ENCODE results near the gene PANX3. TPM values are rescaled to one million over a fixed set of nuclear protein-coding genes. Genes with fewer than 3 reads are reported as not detected.

PANX3 gene
- total and polyA plus RNA-seq, 12 donors, result not detected

DNA sequence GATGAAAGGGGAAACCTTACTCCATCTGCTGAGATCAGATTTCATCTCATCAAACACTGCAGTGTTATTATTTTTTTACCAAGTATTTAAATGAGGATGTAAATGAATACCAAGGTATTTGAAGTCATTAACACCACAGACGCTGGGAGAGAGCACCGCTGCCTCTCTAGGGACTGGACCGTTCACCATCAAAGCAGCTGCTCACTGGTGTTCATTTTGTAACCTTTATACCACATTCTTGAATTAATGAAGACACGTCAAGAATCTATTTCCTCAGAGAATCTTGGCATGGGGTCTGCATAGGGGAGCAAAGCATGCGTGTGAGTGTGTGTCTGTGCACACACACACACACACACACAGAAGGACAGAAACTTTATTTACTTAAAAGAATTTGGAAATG, 46.7 kb downstream of the PANX3 start:
- Histone ChIP-seq H3K27me3 (no peaks in the 10 kb centered on the region), H3K4me3 (no peak overlapping the region), H3K9me3 (no peaks in the 10 kb centered on the region), H3K36me3 (peaks cover 0 to 52% (median 5%) of the 10 kb centered on the region in 9 donors), H3K27ac (no peak overlapping the region), H3K4me1 (no peaks in the 10 kb centered on the region)
- intact Hi-C loops (cut with DNase I), result no loop called here
- ATAC-seq (no peak), DNase-seq (no peak)
- WGBS, 2 donors, result 84 to 86% methylated on average over 5 of the region's 5 CpGs
- TF ChIP-seq, protein P1, sequence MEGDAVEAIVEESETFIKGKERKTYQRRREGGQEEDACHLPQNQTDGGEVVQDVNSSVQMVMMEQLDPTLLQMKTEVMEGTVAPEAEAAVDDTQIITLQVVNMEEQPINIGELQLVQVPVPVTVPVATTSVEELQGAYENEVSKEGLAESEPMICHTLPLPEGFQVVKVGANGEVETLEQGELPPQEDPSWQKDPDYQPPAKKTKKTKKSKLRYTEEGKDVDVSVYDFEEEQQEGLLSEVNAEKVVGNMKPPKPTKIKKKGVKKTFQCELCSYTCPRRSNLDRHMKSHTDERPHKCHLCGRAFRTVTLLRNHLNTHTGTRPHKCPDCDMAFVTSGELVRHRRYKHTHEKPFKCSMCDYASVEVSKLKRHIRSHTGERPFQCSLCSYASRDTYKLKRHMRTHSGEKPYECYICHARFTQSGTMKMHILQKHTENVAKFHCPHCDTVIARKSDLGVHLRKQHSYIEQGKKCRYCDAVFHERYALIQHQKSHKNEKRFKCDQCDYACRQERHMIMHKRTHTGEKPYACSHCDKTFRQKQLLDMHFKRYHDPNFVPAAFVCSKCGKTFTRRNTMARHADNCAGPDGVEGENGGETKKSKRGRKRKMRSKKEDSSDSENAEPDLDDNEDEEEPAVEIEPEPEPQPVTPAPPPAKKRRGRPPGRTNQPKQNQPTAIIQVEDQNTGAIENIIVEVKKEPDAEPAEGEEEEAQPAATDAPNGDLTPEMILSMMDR (IDR thresholded peaks at IDR 0.05), result no peak

DNA sequence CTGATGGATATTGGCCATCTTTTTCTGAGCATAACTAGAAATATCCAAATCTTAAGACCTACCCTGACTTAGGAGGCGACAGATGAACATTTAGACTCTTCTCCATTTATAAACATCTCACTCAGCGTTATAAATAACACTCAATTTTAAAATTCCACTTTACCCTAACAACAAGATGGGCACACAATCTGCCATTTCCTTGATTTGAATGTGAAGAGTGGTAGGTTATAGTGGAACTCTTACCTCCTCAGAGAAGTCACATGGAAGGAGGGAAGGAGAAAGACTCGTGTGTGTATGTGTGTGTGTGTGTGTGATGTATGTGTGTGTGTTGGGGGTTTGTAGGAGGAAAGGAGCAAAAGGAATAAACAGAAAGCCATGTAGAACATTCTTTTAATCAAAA, 47.3 kb downstream of the PANX3 start:
- 91 to 92% methylated on average over 3 of the region's 3 CpGs for WGBS, 2 donors
- no peaks in the 10 kb centered on the region for H3K4me1 ChIP-seq
- no peak for DNase-seq
- H3K27ac ChIP-seq, result no peak overlapping the region
- H3K9me3 ChIP-seq, result no peaks in the 10 kb centered on the region
- no peaks in the 10 kb centered on the region for H3K27me3 ChIP-seq
- TF ChIP-seq, protein P1 (IDR thresholded peaks at IDR 0.05), result no peak
- peaks cover 0 to 52% (median 4%) of the 10 kb centered on the region in 9 donors for H3K36me3 ChIP-seq
- ATAC-seq, result no peak
- no peak overlapping the region for H3K4me3 ChIP-seq
- intact Hi-C loops (cut with DNase I), result no loop called here

DNA sequence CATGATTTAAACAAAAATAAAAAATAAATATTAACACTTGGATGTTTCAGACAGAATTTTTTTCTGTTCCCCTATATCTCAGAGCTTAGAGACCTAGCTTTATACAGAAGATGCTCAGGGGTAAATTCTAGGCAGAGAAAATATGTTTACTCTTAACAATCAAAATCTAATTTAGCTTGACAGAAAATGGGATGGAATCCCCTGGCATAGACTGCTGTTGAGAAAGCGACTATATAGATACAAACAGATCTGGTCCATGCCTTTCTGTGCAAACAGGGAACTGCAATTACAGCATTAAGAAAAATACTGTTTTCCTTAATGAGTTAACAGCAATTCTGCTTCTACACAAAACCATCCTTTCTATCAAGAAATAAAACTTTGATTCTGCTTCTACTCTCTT, 47.8 kb downstream of the PANX3 start:
- TF ChIP-seq, protein P1 (IDR thresholded peaks at IDR 0.05), result no peak
- intact Hi-C loops (cut with DNase I), result no loop called here
- no peak for DNase-seq
- no peak overlapping the region for H3K27ac ChIP-seq
- 94 to 98% methylated on average over 1 of the region's 1 CpG for WGBS, 2 donors
- ATAC-seq, result no peak
- H3K27me3 ChIP-seq, result no peaks in the 10 kb centered on the region
- H3K9me3 ChIP-seq, result no peaks in the 10 kb centered on the region
- H3K4me1 ChIP-seq, result no peaks in the 10 kb centered on the region
- no peak overlapping the region for H3K4me3 ChIP-seq
- H3K36me3 ChIP-seq, result peaks cover 0 to 52% (median 2%) of the 10 kb centered on the region in 9 donors

DNA sequence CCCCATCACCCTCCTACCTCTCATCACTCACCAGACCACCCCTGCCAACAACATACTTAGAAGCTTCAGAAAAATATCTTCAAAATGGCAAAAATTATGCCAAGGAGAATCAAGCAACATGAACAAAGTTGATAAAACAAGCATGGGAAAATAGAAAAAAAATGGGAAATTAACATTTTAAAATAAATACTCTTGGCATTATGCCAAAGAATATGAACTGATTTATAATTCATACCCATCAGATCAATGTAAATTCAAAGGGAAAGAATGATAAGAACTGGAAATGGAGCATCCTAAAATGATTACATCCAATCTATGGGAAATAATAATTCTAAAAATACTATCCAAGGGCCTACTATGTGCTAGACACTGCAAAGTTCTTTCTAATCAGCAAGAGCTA, 50.3 kb downstream of the PANX3 start:
- no peak for DNase-seq
- Histone ChIP-seq H3K9me3 (no peaks in the 10 kb centered on the region), H3K4me1 (no peaks in the 10 kb centered on the region), H3K27ac (no peak overlapping the region), H3K27me3 (no peaks in the 10 kb centered on the region), H3K4me3 (no peak overlapping the region), H3K36me3 (peaks cover 0 to 69% (median 5%) of the 10 kb centered on the region in 9 donors)
- no peak for ATAC-seq
- intact Hi-C loops (cut with DNase I), result loop anchor here in 2 of 10 donors (10.0 kb wide), 2 partner anchors 83 to 133 kb away; no protein-coding TSS in a partner anchor
- TF ChIP-seq, protein P1 (IDR thresholded peaks at IDR 0.05), result no peak

All from heart right ventricle (tissue), 16 donors.